Non-pigmented ciliary epithelial cell (primary cell): ENCODE data around the gene DVL3.
"Not testable (repeated sequence)": the region's sequence is repeated elsewhere in the genome, so short reads cannot be mapped to it uniquely, and the experiment has no call there.

Experiments used
- DNase-seq: peaks from one replicate; pipeline ENCODE4 v3.0.0-alpha.2; 2010; ENCODE audit warnings: low read depth

DVL3 gene

DNA sequence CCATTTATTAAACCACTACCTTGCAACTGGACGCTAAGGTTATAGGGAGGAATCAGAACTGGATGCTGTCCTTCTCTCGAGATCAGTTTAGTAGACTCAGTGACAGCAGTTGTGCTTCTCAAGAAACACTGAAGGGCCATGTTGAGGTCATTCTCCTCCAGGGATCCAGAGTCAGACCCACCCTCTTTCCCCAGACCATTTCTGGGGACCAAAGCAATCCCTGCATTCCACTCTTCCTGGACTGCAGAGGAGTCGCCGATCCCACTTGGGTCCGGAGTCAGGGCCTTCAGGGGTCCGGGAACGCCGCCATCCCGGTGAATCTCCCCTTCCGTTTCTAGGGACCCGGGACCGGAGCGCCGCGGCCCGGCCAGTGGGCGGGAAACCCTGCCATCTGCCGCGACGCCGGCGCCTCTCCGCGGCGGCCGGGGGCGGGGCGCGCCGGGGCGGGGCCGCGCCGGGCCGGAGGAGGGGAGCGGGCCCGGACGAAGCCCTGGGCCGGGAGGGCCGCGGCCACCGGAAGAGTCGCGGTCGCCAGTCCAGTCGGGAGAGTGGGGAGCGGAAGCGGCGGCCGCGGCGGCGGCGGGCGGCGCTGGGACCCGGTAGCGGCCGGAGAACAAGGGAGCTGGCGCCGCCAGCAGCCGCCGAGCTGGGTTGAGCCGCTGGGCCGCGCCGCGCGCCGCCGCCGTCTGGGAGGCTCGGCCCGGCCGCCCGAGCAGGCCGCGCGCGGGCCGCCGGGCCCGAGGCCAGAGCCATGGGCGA, at the start of gene DVL3:
Gene DVL3, plus strand, starts transcription at position 493 of the 759 bp plus-strand sequence. Its CDS starts 259 bp downstream, at position 752.
- no peak for DNase-seq

DNA sequence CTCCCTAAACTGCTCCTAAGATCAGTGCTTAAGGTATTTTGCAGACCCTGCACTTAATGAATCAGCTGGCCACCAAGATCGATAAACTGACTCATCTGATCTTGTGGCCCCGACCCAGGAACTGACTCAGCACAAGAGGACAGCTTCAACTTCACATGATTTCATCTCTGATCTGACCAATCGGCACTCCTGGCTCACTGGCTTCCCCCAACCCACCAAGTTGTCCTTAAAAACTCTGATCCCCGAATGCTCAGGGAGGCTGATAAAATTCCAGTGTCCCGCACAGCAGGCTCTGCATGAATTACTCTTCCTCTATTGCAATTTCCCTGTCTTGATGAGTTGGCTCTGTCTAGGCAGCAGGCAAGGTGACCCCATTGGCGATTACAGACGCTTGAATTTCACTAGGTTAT, 44.9 kb upstream of the DVL3 start:
- DNase-seq, result no peak

DNA sequence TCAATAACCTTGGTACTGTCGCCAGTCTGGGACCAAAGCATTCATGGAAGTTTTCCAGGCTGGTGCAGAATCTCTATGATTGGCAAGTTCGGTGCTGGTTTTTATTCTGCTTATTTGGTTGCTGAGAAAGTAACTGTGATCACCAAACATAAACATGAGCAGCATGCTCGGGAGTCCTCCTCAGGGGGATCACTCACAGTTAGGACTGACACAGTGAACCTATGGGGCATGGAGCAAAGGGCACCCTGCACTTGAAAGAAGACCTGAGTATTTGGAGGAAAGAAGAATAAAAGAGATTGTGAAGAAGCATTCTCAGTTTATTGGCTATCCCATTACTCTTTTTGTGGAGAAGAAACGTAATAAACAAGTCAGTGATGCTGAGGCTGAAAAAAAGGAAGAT, 39.2 kb upstream of the DVL3 start:
- DNase-seq, result no peak

DNA sequence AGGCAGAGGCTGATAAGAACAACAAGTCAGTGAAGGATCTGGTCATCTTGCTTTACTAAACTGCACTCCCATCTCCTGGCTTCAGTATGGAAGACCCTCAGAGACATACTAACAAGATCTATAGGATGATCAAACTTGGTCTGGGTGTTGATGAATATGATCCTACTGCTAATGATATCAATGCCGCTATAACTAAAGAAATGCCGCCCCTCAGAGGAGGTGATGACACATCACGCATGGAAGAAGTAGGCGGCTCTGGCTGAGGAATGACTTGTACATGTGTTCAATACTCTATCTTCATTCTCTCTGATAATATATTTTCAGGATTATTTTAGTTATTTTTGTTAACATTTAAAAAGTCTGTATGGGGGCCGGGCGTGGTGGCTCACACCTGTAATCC, 37.5 kb upstream of the DVL3 start:
- no peak for DNase-seq

DNA sequence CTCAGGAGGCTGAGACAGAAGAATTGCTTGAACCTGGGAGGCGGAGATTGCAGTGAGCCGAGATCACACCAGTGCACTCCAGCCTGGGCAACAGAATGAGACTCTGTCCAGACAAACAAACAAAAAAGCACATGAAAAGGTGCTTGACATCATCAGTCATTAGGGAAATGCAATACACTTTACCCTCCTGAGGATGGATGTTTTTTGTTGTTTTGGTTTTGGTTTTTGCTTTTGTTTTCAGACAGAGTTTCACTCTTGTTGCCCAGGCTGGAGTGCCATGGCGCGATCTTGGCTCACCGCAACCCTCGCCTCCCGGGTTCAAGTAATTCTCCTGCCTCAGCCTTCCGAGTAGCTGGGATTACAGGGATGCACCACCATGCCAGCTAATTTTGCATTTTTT, 34.1 kb upstream of the DVL3 start:
- not testable (repeated sequence) for DNase-seq

DNA sequence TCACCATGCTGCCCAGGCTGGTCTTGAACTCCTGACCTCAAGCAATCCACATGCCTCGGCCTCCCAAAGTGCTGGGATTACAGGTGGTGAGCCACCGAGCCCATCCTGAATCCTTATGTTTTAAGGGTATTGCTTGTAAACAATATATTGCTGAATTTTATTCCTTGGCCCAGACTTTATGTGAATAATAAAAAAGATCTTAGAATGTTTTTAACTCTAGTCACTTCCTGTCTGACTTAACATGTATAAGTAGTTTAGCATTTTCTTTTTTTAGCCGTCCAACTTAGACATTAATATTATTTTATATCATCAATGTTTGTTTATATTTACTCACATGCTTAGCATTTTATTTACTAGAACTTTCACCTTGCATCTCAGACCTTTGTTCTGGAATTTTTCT, 29.2 kb upstream of the DVL3 start:
- DNase-seq, result no peak

DNA sequence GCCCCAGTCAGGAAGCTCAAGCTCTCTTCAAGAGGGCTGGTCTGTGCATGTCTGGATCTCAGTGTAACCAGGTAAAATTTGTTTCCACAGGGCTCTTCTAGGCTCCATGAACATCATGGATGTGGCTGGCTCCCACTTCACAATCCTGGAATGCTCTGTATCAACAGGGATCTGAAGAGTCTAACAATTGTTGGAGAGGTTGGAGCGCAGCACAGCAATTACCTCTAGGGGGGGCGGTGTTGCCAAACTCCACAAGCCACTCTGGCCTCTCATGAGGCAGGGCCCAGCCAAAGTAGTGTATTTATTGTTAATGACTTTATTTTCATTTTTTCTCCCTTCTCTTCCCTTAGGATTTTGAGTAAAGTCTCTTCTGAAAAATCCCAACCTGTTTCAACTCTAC, 26.2 kb upstream of the DVL3 start:
- DNase-seq, result no peak

DNA sequence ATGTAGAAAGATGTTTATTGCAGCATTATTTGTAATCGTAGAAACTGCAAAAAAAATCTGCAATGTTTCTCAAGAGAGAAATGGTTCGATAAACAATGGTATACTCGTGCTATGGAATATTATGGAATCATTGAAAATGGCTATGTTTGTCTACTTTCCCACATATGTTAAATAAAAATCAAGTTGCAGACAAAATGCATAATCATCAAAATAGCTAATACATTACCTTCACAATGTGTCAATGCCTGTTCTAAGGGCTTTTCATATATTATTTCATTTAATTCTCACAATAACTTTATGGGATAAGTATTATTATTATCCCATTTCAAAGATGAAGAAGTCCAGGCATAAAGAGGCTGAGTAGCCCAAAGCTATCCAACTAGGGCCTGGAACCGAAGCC, 22.2 kb upstream of the DVL3 start:
- DNase-seq, result no peak

DNA sequence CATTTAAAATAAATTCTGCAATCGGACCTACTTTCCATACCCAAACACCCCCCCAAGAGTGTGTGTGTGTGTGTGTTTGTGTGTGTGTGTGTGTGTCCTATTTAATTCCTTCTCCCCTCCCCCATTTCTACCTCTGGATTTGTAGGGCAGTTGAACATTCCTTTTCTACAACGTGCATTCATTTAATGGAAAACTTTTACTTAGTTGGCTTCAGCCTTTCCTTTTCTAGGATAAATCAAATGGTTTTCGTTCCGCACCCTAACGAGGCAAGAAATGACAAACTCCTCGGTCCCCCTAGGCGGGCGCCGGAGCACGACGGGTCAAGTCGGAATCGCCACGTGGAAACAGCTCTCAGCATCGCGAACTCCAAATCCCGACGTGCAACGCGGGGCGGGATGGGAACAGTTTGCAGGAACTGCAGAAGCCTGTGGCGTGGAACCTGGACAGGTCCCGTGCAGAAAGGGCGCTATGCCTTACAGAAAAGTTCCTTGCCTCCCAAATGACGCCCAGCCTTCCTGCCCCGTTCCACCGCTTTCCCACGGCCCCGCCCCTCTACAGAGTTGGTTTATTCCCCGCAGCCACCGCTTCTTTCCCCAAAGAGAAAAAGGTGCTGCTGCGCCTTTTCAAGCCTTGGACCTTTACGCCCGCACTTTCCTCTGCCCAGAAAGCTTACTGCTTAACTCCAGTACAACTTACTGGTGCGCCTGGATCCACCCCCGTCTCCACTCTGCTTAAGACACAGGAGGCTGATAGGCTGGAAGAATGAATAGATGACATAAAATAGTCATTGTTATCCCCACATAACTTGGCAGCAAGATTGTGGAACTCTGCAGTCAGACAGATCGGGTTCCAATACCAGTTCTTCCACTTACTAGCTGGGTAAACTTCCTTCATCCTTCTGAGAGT, 21.1 kb upstream of the DVL3 start:
- DNase-seq, result no peak

DNA sequence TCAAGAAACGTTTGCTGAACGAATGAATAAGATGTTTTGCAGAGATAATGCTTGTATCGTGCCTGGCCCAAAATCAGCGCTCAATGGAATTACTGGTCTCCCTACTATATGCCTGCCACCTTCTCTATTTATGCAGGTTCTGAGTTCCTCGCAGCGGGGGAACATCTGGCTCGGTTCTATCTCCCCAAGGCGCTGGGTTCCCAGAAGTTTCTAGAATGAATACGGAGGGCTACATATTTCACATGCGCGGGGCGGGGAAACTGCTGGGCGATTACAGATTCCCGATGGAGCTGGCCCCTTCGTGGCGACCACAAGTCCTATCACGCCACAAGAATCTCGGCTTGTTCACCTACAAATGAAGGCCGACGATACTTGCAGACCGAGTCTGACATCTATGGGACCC, 20.4 kb upstream of the DVL3 start:
- DNase-seq, result no peak

DNA sequence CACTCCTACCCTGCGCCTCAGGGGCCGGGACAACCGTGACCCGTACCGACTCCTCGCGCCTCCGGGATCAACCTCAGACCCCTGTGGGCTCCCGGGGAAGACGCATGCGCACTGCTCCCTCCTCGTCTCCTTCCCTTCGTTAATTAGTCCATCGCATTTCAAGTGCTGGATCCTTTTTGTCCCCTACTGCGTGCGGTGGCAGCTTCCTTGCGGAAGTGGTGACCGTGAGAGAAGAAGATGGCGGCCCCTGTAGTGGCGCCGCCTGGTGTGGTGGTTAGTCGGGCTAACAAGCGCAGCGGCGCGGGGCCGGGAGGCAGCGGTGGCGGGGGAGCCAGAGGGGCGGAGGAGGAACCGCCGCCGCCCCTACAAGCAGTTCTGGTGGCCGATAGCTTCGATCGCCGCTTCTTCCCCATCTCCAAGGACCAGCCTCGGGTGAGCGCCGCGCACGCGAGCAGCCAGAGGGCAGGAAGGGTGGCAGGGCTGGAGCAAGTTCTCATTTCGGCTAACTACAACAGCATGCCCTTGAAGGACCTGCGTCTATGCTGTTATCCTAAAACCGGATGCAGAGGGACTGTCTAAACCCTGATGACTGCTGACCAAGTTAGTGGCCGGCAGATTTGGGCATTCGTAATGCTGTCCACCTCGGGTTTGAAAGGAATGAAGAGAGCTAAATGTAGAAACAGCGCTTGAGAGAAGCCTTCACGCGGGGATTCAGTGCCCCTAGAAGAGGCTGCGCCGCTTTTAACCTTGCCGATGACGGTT, 19.8 kb upstream of the DVL3 start, which contains the start of gene EIF2B5:
Gene EIF2B5, plus strand, starts transcription at position 210 of the 762 bp plus-strand sequence. Its CDS starts 28 bp downstream, at position 238.
- no peak for DNase-seq

DNA sequence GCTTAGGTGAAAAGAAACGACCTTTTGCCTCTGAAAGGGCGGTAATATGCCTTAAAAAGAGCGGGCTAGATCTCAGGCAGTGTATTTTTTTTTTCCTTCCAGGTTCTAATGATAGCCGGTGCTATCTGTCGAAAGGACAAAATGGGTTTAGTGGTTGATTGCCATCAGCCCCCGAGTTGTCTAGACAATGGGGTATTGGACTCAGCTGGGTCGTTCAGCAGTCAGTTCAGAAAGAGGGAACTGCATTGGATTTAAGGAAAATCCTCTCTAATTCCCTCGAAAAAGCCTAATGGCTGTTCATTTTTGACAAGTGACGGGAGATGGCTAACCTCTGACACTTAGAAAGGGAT, 19.3 kb upstream of the DVL3 start:
- no peak for DNase-seq

DNA sequence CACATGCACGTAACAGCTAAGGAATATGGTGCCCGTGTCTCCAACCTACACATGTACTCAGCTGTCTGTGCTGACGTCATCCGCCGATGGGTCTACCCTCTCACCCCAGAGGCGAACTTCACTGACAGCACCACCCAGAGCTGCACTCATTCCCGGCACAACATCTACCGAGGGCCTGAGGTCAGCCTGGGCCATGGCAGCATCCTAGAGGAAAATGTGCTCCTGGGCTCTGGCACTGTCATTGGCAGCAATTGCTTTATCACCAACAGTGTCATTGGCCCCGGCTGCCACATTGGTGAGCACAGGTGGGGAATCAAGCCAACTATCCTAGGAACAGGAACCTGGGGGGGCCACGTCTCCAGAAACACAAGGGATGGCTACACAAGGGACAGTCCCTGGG, 14.7 kb upstream of the DVL3 start:
- no peak for DNase-seq

DNA sequence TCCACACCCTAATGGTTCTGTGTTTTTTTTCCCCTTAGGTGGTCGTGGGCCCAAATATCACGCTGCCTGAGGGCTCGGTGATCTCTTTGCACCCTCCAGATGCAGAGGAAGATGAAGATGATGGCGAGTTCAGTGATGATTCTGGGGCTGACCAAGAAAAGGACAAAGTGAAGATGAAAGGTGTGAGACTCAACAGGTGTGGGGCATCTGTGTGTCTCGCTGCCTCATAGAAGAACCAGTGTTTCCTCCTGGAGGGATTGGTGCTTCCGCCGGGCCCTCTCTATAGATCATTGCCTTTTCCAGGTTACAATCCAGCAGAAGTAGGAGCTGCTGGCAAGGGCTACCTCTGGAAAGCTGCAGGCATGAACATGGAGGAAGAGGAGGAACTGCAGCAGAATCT, 13.0 kb upstream of the DVL3 start:
- no peak for DNase-seq

DNA sequence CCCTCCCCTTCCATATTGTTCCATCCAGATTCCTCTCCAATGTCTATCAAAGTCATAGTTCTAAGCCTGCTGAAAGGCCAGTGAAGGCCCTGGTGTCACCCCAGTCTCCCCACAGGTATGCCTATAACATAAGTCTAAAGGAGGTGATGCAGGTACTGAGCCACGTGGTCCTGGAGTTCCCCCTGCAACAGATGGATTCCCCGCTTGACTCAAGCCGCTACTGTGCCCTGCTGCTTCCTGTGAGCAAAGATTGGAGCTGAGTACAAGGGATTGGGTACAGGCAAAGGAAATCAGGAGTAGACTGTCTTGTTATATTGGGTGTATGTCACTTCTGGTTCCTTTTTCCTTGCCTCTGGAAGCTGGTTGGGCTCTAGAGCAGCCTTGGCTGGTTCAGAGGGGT, 11.8 kb upstream of the DVL3 start:
- no peak for DNase-seq

DNA sequence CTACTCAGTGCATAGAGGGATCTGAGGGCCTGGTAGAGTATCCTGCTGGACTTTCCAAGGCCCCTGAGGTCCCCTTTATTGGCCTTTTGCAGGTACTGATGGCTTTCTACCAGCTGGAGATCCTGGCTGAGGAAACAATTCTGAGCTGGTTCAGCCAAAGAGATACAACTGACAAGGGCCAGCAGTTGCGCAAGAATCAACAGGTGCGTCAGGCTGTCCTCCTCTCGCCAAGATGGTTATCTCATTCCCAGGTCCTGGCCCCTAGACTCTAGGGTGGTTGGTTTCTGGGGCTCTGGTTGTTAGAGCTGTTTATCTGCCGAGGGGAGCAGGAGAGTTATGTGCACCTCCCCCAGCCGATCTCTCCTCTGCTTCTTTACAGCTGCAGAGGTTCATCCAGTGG, 10.7 kb upstream of the DVL3 start:
- DNase-seq, result no peak

DNA sequence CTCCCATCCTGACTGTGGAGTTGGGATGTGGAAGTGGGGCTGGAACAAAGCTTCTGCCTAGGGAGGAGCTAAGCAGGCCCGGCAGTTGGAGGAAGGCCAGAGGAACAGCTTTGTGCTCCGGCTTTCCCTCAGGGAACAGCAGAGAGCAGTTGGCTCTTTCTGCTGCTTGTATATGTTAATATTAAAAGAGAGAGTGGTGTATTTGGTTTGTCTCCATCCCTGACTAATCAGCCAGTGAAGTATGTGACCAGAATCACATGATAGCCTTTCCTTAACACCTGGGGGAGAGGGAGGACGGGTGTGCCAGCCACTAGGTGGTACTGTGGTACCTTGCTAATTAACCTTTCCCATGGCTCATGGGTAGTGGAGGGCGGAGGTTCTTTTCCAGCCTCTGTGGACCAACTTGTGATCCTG, 10.1 kb upstream of the DVL3 start:
- DNase-seq, result no peak

DNA sequence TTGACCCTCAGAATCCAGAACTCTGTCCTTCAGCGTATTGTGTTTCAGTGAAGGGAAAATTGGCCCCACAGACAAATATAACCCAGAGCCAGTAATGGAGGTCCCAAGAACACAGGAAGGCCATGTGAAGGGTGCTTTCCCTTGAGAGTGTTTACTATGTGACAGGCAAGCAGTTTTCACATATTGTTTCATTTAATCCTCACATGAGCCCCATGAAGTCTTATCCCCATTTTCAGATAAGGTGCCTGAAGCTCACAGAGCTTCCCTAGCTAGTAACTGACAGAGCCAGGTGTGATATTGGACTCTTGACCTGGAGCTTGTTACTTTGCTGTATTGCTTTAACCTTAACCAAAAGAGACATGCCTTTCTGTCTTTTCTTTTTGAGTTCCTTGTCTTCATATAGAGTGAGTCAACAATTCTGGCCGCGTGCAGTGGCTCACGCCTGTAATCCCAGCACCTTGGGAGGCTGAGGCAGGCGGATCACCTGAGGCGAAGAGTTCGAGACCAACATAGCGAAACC, 9.4 kb upstream of the DVL3 start:
- no peak for DNase-seq

DNA sequence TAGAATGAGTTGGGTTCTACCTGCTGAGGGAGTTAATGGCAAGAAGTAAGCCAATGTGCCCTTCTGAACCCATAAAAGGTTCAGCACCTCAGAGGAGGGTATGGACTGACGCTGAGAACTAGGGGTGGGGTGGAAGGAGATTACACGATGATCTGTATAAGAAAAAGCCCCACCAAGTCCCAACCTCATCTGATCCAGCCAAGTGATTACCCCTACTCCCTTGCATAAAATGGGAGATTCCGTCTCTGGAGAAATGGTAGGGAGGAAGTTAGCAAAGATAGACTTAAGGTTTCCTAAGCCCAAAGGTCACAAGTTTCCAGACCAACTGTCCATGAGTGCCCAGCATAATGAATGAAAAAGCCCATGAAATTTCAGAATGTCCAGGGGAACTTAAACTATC, 7.1 kb upstream of the DVL3 start:
- DNase-seq, result no peak

DNA sequence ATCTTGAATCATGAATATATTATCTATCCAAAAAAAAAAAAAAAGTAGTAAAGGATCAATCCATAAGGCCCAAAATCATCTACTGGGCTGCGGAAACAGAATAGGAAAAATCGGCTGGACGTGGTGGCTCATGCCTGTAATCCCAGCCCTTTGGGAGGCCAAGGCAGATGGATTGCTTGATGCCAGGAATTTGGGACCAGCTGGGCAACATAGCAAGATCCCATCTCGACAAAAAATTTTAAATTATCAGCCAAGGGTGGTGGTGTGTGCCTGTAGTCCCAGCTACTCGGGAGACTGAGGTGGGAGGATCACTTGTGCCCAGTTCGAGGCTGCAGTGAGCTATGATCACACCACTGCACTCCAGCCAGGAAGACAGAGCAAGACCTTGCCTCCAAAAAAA, 6.1 kb upstream of the DVL3 start:
- DNase-seq, result no peak

DNA sequence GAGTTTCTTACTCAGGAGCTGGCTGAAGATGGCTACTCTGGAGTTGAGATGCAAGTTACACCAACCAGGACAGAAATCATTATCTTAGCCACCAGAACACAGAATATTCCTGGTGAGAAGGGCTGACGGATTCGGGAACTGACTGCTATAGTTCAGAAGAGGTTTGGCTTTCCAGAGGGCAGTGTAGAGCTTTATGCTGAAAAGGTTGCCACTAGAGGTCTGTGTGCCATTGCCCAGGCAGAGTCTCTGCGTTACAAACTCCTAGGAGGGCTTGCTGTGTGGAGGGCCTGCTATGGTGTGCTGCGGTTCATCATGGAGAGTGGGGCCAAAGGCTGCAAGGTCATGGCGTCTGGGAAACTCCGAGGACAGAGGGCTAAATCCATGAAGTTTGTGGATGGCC, 5.4 kb upstream of the DVL3 start:
- DNase-seq, result not testable (repeated sequence)
